ENCODE measurements around the gene RAB40B.

DNA sequence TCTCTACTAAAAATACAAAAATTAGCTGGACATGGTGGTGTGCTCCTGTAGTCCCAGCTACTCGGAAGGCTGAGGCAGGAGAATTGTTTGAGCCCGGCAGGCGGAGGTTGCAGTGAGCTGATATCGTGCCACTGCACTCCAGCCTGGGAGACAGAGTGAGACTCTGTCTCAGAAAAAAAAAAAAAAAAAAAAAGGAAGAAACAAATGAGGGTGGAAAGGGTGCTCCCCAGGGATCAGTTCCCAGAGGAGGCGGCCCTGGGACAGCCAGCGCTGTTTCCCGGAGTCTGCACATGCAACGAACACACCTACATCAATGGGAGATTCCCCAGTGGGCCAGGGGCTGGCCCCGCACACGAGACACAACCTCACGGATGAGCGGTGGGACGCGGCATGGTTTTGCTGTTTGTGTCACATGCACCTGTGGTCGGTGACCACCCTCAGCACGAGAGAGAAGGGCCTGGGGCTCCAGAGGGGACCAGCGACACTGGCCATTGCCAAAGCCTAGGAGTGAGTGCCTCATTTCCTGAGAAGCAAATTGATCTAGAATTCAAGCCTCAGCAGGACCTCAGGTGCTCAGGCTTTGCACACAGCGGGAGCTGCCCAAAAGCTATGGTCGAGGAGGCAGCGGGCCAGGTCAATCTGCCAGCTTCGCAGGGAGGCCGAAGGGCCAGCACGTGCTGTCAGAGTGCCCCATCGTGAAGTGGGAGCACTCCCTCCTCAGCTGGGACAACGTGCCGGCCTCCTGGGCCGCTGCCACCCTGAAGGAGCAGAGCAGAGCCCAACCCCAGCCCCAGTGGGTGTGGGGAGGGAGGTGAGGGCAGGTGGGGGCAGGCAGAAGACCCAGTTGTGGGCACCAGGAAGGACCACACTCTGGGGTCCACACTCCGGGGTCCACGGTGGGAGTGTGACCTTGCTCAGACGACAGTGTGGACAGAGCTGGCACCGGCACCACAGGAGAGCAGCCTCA is 36.5 kb downstream of the RAB40B start:
- TF ChIP-seq ZNF211 (tag by site-specific recombination; IDR thresholded peaks at IDR 0.05; ENCODE audit: low read depth) (no peak), ZNF670 (tag by site-specific recombination; IDR thresholded peaks at IDR 0.05; ENCODE audit: low read depth) (no peak), ZNF704 (tag by site-specific recombination; IDR thresholded peaks at IDR 0.05) (no peak), ZNF248 (tag by site-specific recombination; IDR thresholded peaks at IDR 0.05) (no peak), ZNF292 (tag by site-specific recombination; IDR thresholded peaks at IDR 0.05; ENCODE audit: borderline replicate concordance, low read depth) (no peak), ZNF513 (tag by site-specific recombination; IDR thresholded peaks at IDR 0.05) (no peak)
- TF ChIP-seq, protein P1, sequence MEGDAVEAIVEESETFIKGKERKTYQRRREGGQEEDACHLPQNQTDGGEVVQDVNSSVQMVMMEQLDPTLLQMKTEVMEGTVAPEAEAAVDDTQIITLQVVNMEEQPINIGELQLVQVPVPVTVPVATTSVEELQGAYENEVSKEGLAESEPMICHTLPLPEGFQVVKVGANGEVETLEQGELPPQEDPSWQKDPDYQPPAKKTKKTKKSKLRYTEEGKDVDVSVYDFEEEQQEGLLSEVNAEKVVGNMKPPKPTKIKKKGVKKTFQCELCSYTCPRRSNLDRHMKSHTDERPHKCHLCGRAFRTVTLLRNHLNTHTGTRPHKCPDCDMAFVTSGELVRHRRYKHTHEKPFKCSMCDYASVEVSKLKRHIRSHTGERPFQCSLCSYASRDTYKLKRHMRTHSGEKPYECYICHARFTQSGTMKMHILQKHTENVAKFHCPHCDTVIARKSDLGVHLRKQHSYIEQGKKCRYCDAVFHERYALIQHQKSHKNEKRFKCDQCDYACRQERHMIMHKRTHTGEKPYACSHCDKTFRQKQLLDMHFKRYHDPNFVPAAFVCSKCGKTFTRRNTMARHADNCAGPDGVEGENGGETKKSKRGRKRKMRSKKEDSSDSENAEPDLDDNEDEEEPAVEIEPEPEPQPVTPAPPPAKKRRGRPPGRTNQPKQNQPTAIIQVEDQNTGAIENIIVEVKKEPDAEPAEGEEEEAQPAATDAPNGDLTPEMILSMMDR (tag by site-specific recombination; IDR thresholded peaks at IDR 0.05) = no peak
